NCI-H1436 treated with DMSO at 0.1 percent for 48 hours (cell line): ENCODE results near the gene MAZ.

Experiments used
- DNase-seq: peaks from one replicate; lab custom pipeline; 2025; lab: John Stamatoyannopoulos, UW

The MAZ gene

DNA sequence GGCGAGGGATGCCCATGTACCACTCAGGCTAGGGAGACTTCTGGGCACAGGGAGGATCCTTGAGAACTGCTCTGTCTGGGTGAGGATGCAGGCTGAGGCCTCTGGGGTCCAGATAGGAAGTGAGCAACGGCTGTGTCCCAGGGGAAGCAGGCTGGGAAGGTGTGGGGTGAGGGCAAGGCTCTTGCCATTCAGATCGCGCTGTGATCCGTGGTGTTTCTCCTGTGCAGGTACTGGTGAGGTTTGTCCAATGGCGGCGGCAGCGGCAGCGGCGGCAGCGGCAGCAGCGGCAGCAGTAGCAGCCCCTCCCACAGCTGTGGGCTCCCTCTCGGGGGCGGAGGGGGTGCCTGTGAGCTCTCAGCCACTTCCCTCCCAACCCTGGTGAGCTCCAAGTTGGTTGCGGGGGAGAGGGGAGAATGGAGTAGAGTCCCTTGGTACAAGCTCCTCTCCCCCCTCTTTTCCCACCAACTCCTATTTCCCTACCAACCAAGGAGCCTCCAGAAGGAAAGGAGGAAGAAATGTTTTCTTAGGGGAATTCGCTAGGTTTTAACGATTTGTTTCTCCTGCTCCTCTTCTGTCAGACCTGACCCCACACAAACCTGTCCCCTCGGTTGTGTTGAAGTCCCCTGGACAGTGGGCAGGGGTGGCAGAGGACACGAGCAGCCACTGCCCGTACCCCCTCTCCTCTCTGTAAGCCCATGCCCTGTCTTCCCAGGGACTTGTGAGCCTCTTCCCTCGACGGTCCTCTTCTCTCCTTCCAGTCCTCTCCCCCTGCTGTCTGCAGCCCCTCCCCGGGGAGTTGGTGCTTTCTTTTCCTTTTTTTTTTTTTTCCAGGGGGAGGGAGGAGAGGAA lies 3.7 kb downstream of the MAZ start:
- DNase-seq: no peak

DNA sequence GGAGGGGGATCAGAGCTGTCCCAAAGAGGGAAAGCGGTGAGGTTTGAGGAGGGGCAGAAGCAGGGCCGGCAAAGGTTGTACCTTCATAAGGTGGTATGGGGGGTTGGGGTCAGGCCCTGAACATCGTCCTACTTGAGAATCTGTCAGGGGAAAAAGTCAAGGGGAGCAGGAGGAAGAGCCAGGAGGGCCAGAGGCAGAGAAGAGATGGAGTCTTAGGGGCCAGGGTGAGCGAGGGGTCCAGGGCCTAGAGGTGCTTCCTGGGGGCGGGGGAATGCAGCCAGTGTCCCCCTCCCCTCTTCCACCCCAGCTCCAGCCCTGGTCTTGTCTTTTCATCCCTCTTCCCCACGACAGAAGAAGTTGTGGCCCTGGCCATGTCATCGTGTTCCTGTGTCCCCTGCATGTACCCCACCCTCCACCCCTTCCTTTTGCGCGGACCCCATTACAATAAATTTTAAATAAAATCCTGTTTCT lies 4.4 kb downstream of the MAZ start:
- DNase-seq: no peak

DNA sequence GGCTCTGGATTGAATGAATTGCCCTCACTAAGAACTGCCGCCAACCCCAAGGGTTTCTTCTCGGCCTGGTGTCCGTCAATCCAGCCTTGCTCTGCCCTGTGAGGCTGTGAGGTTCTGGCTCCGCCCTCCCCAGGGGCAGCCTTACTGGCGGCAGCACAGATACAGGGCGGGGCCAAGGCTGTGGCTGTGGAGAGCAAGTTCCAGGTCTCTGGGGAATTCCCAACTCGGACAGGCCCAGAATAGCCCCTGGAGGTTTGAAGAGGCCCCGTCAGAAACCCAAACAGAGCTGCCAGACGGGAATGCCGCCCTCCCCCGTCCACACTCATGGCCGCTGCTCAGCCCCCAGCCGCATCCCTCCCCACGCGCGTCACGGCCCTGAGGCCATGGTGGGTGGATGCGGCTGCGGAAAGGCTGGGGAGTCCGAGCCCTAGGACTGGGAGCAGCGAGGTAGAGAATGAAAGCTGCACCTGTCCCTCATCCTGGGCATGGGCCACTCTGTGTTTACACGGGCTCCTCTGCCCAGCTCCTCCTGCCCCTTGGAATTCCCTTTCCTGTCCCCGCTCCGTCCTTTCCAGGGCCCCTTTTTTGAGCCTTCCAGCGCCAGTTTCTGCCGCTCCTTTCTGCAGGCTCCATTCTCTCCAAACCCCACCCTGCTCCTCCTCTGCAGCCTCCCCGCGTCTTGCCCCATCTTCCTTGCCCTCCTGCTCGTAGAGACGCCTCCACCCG lies 5.0 kb downstream of the MAZ start:
- DNase-seq: peak; percentile 50

DNA sequence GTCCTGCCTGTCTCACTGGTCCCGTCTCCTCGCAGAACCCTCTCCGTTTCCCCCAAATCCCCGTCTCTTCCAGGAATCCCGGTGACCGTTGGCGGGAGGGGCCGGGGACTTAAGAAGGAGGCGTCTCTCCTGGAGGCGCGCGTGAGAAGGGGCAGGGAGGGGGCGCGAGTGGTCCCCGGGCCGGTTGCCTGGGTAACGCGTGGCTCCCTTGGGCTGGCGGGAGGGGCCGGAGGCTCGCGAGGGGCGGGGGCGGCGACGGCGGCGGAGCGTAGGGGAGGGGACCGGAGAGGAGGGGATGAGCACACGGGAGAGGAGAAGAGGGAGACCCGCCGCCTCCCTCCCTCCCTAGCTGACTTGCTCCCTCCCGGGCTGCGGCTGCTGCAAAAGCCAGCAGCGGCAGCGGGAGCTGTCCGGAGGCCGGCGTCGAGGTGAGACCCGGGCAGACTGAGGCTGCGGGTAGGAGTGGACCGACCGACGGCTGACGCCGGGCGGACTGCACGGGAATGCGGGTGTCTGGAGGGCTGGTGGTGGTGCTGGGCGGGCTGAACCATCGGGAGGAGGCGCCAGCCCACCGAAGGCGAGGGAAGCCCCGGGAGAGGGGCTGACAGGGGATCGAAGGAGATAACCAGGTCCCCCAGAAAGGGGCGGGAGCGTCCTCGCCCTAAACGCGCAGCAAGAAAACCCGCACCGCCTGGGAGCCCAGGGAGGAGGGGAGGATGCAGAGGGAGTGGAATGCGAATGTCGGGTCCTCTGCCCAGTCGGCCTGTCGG lies 5.8 kb downstream of the MAZ start, which contains the start of gene PRRT2:
Gene PRRT2, plus strand, starts transcription at position 298 of the 770 bp plus-strand sequence. CDS start 862 bp downstream, outside the sequence.
- DNase-seq: peak; percentile 14

GRCh38 chr16:29812754-29813643 lies 6.7 kb downstream of the MAZ start:
- DNase-seq: no peak

GRCh38 chr16:29813644-29814562 lies 7.6 kb downstream of the MAZ start:
- DNase-seq: no peak

GRCh38 chr16:29814592-29814991 lies 8.3 kb downstream of the MAZ start:
- no peak for DNase-seq

GRCh38 chr16:29815032-29815721 lies 8.8 kb downstream of the MAZ start:
- no peak for DNase-seq

GRCh38 chr16:29815793-29816693 lies 9.7 kb downstream of the MAZ start, which contains the start of gene PAGR1:
PAGR1 (plus strand) TSS chr16:29816152; CDS start chr16:29816526, 374 bp downstream.
- peak; percentile 95 for DNase-seq

DNA sequence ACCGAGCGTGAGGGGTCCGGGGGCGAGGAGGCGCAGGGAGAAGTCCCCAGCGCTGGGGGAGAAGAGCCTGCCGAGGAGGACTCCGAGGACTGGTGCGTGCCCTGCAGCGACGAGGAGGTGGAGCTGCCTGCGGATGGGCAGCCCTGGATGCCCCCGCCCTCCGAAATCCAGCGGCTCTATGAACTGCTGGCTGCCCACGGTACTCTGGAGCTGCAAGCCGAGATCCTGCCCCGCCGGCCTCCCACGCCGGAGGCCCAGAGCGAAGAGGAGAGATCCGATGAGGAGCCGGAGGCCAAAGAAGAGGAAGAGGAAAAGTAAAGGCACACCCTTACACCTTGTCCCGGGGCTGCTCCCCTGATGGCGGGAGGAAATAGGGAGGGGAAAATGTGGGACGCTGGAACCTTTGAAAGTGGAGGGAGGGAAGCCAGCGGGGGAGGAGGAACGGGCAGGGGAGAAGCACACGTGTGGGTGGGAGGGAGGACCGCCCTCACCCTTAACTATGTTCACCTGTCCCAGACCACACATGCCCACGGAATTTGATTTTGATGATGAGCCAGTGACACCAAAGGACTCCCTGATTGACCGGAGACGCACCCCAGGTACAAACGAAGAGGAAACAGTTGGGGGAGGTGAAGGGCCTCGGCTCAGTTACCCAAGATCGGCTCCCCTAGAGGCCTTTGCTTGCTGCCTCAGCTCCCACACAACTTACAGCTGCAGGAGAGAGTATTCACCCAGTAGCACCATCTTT lies 10.5 kb downstream of the MAZ start:
- no peak for DNase-seq

GRCh38 chr16:29818082-29818481 lies 11.8 kb downstream of the MAZ start:
- DNase-seq: no peak

- no peak for DNase-seq
Measured at GRCh38 chr16:29819506-29819905, 13.2 kb downstream of the MAZ start.

GRCh38 chr16:29820271-29820701 lies 14.0 kb downstream of the MAZ start, which contains the start of gene MVP:
MVP (plus strand) TSS chr16:29820462; CDS start chr16:29830550, 10,088 bp downstream.
- DNase-seq: no peak

DNA sequence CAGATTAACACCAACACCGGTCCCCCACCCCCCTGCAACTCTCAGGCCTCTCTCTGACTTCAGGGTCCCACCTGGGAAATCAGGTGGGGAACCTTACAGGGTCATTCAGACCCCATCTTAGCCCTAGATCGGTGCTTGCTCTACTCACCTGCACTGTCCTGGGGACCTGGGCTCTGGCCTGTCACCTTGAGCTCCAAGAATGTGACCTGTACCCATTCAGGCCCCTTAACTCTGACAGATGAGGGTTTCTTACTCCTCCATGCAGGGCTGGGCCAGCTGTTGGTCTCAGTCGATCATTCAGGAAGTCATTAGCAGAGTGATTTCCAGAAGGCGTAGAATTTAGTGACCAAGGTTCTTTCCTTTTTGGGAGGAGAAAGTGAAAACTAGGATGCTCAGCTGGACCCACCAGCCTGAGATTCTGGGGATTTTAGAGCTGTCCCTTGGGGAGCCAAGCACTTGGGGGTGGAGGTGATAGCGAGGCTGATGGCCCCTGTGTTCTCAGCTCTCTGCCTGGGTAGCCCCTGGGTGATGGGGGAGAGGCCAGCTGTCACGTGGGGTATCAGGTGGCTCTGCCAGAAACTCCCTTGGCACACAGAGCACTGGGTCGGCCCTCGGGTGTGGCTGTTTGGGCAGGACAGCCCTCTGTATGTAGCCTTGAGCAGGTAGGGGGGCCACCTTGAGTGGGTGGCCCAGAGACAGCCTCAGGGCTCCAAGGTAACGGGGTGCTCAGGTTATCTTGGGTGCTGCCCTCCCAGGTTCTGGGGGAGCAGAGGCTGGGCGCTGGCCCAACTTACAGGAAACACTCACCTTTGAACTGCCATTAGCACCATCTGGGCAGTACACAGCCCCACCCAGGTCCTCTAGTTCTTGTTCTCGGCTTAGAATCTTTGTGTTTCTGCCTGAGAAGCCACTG lies 14.7 kb downstream of the MAZ start:
- DNase-seq: no peak

DNA sequence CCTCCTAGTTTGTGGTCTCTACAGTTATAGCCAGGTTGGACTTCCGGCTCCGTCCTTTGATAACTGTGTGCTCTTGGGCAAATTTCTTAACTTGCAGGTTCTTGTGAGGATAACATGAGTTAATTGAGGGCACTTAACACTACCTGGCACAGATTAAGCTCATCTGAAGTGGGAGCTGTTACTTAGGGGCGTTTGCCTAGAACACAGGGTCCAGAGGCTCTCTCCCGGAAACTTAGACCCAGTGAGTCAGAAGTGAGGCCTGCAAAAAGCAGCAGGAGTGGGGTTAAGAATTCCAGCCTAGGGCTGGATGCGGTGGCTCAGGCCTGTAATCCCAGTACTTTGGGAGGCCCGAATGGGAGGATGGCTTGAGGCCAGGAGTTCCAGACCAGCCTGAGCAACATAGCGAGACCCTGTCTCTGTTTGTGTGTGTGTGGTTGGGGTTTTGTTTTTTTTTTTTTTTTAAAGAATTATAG lies 15.3 kb downstream of the MAZ start:
- no peak for DNase-seq

DNA sequence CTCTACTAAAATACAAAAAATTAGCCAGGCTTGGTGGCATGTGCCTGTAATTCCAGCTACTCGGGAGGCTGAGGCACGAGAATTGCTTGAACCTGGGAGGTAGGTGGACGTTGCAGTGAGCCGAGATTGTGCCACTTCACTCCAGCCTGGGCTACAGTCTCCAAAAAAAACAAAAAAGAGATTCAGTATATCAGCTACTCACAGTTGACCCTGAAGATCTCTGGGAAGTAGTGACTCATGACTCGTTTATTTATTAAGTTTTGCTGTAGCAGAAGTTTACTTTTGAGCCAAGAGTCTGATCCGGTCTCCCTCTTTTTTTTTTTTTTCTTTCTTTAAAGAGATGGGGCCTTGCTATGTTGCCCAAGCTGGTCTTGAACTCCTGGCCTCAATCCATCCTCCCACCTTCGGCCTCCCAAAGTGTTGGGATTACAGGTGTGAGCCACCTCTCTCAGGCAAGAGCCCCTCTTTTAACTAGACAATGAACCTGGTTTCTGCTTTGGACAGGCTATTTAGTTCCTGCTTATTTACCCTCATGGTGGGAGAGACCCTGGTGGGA lies 18.3 kb downstream of the MAZ start:
- no peak for DNase-seq
